Thoracic aorta (tissue), 2 donors: ENCODE data around the gene STAP2. TPM values are rescaled to one million over a fixed set of nuclear protein-coding genes. Genes with fewer than 3 reads are reported as not detected.
"Not testable (repeated sequence)": the region's sequence is repeated elsewhere in the genome, so short reads cannot be mapped to it uniquely, and the experiment has no call there.

Experiments used
- ATAC-seq: fragments of 150-250 bp; one replicate; pipeline ENCODE4 v1.8.0; 2017; ENCODE audit warnings: low read depth; ENCODE audit not compliant: insufficient number of reproducible peaks, low FRiP score
- DNase-seq: peaks from one replicate; pipeline ENCODE4 v3.0.0-alpha.2; 2020; ENCODE audit warnings: low spot score
- H3K27ac ChIP-seq, 2 donors: fragments of 200-600 bp; sonication (generic); 1 replicate in 1 of 2; 2 replicates in 1 of 2; pipeline ENCODE4 v1.5.1; 2016; ENCODE audit warnings: mild to moderate bottlenecking in 2 of 2, moderate library complexity in 2 of 2
- H3K27me3 ChIP-seq: fragments of 200-600 bp; sonication (generic); replicated peaks from 2 replicates; pipeline ENCODE4 v1.6.0; 2016; ENCODE audit warnings: mild to moderate bottlenecking; ENCODE audit not compliant: insufficient read depth
- H3K36me3 ChIP-seq: fragments of 200-600 bp; sonication (generic); one replicate; pipeline ENCODE4 v1.5.1; 2016
- H3K4me1 ChIP-seq, 2 donors: fragments of 200-600 bp; sonication (generic); 1 replicate in 1 of 2; 2 replicates in 1 of 2; pipeline versions ENCODE4 v1.5.1 to v1.6.0; 2016; ENCODE audit warnings: low read depth in 2 of 2, mild to moderate bottlenecking in 1 of 2; ENCODE audit not compliant: control insufficient read depth in 1 of 2
- H3K4me3 ChIP-seq: fragments of 200-600 bp; sonication (generic); 2 replicates; pipeline ENCODE4 v1.5.1; 2016; ENCODE audit warnings: mild to moderate bottlenecking
- H3K9me3 ChIP-seq: fragments of 200-600 bp; sonication (generic); 2 replicates; pipeline ENCODE4 v1.5.1; 2016
- total RNA-seq, 2 donors: library from RNA; depleted of rRNA; stranded (reverse); fragments of >200 nt; gene quantifications; one replicate each; pipeline versions ENCODE4 v1.1.0 to v1.2.3, GENCODE V29; 2016
- TF ChIP-seq, protein P1 (sequence below): fragments of 200-600 bp; sonication (generic); IDR thresholded peaks from one replicate; pipeline ENCODE4 v1.5.1; 2019; ENCODE audit warnings: antibody characterized with exemption

The STAP2 gene
- total RNA-seq, 2 donors from 2014 or later = not detected

DNA sequence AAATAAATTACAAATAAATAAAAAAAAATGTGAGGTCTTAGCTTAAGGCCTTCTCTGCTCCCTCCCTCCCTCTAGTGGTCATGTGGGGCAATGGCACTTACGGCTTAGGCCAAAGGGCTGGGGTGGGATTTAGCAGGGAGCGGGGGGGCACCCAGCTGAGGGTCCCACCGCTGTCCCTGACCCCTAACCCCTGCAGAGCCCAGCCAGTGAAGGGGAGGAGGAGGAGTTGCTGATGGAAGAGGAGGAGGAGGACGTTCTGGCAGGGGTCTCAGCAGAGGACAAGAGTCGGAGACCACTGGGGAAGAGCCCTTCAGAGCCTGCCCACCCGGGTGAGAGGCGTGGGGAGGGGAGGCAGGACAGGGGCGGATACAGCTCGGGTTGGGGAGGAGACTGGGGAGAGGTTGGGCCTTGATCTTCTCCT, 14.1 kb upstream of the STAP2 start:
- Histone ChIP-seq H3K4me1 (no peaks in the 10 kb centered on the region), H3K36me3 (peaks cover 3% of the 10 kb centered on the region), H3K27me3 (no peaks in the 10 kb centered on the region), H3K4me3 (no peak overlapping the region), H3K9me3 (no peaks in the 10 kb centered on the region), H3K27ac (no peak overlapping the region)
- DNase-seq (no peak), ATAC-seq (peak; percentile 69)
- TF ChIP-seq, protein P1, sequence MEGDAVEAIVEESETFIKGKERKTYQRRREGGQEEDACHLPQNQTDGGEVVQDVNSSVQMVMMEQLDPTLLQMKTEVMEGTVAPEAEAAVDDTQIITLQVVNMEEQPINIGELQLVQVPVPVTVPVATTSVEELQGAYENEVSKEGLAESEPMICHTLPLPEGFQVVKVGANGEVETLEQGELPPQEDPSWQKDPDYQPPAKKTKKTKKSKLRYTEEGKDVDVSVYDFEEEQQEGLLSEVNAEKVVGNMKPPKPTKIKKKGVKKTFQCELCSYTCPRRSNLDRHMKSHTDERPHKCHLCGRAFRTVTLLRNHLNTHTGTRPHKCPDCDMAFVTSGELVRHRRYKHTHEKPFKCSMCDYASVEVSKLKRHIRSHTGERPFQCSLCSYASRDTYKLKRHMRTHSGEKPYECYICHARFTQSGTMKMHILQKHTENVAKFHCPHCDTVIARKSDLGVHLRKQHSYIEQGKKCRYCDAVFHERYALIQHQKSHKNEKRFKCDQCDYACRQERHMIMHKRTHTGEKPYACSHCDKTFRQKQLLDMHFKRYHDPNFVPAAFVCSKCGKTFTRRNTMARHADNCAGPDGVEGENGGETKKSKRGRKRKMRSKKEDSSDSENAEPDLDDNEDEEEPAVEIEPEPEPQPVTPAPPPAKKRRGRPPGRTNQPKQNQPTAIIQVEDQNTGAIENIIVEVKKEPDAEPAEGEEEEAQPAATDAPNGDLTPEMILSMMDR = peak; percentile 89

DNA sequence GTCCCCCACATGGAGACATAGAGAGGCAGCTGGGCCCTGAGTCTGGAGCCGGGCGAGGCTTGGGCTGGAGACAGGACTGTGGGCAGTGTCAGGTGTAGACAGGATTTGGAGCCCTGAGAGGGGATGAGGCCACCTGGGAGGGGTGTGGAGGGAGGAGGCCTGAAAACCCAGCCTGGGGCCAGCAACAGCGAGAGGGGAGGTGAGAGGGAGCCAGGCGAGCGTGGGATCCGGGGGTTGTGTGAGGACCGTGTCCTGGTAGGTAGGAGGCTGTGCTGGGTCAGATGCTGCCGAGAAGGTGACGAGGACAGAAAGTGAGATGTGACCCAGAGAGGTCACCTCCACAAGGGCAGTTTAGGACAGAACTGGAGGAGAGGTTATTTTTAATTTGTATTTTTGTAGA, 12.1 kb upstream of the STAP2 start:
- no peaks in the 10 kb centered on the region for H3K36me3 ChIP-seq
- ATAC-seq = no peak
- no peaks in the 10 kb centered on the region for H3K9me3 ChIP-seq
- H3K4me1 ChIP-seq = no peaks in the 10 kb centered on the region
- no peak overlapping the region for H3K27ac ChIP-seq
- TF ChIP-seq, protein P1 = no peak
- no peak for DNase-seq
- no peaks in the 10 kb centered on the region for H3K27me3 ChIP-seq
- no peak overlapping the region for H3K4me3 ChIP-seq

DNA sequence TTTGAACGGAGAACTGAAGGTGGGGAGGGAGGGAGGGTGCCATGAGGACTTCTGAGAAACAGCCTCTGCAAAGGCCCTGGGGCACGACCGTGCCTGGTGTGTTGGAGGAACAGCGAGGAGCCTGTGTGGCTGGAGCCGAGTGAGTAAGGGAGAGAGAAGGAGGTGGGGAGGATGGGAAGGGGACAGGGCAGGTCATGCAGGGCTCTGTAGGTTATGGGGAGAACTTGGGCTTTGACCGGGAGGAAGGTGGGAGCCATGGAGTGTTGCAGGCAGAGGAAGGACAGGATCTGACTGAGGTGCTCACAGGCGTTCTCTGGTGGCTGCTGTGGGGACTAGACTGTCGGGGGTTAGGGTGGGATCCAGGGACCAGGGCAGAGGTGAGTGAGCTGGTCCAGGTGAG, 11.5 kb upstream of the STAP2 start:
- H3K27ac ChIP-seq = no peak overlapping the region
- DNase-seq = no peak
- no peaks in the 10 kb centered on the region for H3K27me3 ChIP-seq
- H3K4me1 ChIP-seq = no peaks in the 10 kb centered on the region
- ATAC-seq = no peak
- no peaks in the 10 kb centered on the region for H3K9me3 ChIP-seq
- no peak overlapping the region for H3K4me3 ChIP-seq
- TF ChIP-seq, protein P1 = no peak
- H3K36me3 ChIP-seq = no peaks in the 10 kb centered on the region

DNA sequence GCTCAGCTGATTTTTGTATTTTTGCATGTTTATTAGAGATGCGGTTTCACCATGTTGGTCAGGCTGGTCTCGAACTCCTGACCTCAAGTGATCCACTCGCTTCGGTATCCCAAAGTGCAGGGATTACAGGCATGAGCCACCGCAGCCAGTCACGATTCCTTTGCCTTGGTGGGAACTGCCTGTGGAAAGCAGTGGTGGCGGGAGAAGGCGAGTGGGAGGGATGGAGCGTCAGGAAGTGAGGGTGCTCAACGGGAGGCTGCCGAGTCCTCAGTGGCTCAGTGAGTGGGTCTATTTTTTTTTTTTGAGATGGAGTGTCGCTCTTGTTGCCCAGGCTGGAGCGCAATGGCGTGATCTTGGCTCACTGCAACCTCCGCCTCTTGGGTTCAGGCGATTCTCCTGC, 10.6 kb upstream of the STAP2 start:
- ATAC-seq, H3K27ac ChIP-seq, H3K4me3 ChIP-seq, H3K4me1 ChIP-seq, DNase-seq, H3K27me3 ChIP-seq, H3K9me3 ChIP-seq, H3K36me3 ChIP-seq: not testable (repeated sequence)

DNA sequence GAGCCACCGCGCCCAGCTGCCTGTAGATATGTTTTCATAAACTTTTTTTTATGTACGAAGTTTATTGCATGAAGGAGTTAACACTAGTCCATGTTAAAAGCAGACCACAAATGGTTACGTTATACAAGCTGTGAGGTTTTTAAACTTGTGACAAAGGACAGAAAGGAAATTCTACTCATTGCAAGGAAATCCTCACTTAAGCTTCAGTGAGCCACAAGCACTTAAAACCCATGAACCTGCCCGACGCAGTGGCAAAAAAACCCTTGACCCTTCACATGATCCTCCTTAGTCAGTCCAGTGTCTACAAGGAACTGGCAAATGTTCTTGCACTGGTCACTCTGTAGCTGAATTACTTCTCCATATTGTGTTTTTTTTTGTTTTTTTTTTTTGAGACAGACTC, 8.9 kb upstream of the STAP2 start:
- no peak overlapping the region for H3K4me3 ChIP-seq
- H3K4me1 ChIP-seq = peaks cover 6 to 8% of the 10 kb centered on the region in 2 donors
- no peaks in the 10 kb centered on the region for H3K9me3 ChIP-seq
- no peak overlapping the region for H3K27ac ChIP-seq
- ATAC-seq (no peak), DNase-seq (no peak)
- TF ChIP-seq, protein P1 = no peak
- no peaks in the 10 kb centered on the region for H3K36me3 ChIP-seq
- H3K27me3 ChIP-seq = no peaks in the 10 kb centered on the region

DNA sequence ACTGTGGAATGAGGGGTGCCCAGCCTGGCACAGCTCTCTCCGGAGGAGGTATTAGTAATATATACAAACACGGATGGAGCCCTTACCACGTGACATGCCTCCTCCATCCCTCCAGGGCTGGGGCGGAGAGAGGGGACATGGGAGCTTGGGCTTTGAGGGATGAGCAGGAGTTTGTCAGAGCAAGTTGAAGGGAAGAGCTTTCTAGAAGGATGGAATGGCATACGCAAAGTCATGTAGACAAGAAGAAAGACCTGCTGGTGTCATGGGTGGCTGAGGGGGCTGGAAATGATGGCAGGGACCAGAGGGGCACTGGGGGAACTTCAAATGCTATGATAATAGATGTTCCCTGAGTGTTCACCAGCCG, 7.4 kb upstream of the STAP2 start:
- TF ChIP-seq, protein P1 = no peak
- ATAC-seq (no peak), DNase-seq (no peak)
- H3K4me3 ChIP-seq = no peak overlapping the region
- peaks cover 8 to 9% of the 10 kb centered on the region in 2 donors for H3K4me1 ChIP-seq
- no peaks in the 10 kb centered on the region for H3K36me3 ChIP-seq
- H3K27ac ChIP-seq = no peak overlapping the region
- H3K27me3 ChIP-seq = no peaks in the 10 kb centered on the region
- no peaks in the 10 kb centered on the region for H3K9me3 ChIP-seq
